GM21528 (cell line): Measurements from ENCODE around the gene PPP1R1C.

Experiments
- ATAC-seq: cut with Tn5 transposase; IDR thresholded peaks from one replicate; pipeline ENCODE4 v1.9.1; 2021; ENCODE audit warnings: mild to moderate bottlenecking, moderate library complexity; ENCODE audit not compliant: unreplicated experiment, low FRiP score

The PPP1R1C gene

DNA sequence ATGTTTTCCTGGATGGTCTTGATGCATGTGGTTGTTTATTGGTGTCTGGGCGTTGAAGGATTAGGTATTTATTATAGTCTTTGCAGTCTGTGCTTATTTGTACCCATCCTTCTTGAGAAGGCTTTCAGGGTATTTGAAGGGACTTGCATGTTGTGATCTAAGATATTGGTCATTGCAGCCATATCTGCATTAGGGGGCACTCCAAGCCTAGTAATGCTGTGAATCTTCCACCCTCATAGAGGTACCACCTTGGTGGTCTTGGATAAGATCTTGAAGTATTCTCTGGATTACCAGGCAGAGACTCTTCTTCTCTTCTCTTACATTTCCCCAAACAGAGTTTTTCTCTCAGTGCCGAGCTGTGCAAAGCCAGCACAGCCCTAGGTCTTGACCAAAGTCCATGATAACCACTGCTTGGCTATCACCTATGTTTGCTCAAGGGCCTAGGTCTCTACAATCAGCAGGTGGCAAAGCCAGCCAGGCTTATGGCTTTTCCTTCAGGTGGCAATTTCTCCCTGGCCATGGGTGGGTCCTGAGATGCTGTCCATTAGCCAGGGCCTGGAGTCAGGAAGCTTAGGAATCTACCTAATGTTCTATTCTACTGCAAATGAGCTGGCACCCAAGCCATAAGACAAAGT, 15.4 kb upstream of the PPP1R1C start:
- ATAC-seq, result no peak

DNA sequence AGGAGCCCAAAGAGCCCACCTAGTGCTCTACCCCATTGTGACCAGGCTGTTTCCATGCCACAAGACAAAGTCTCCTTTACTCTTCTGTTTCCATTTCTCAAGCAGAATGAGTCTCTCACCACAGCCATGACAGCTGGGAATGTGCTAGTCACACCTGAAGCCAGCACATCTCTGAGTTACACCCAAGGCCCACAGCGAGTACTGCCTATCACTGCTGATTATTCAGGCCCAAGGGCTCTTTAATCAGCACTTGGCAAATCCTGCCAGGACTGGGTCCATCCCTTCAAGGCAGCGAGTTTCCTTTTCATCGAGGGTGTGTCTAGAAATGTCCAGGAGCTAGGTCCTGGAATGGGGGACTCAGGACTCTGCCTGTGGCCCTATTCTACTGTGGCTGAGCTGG, 14.6 kb upstream of the PPP1R1C start:
- ATAC-seq, result no peak

DNA sequence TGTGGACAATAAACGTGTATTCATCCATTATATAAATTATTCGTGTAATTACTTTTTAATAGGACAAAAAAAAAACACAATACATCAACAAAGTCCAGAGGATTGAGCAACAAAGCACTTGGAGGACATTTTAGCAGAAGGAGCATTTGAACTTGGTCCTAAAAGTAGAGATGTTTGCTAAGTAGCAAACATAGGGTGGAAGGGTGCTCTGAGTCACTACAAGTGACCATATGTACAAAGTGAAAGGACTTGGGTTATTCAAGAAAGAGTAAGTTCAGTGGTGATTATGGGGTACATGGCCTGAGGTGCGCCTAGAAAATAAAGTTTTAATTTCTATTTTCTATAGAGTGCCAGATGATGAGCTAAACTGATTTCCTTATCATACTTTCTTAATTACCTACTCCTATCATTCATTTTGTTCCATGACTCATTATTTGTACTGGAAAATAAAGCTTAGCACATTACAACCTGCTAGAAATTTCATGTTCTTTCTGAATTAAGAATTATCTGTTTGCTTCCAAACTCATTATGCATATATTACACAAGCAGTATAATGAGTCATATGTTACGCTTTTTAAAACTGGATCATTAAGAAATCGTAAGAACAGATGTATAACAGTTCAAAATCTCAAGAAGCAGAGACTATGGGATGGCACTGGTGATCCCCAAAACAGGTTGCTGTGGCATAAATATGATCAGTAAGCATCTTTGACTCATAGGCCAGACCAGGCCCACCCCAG, 13.1 kb upstream of the PPP1R1C start:
- no peak for ATAC-seq

- no peak for ATAC-seq
Measured at GRCh38 chr2:181973171-181973783, 12.4 kb upstream of the PPP1R1C start.

- no peak for ATAC-seq
Measured at GRCh38 chr2:181977661-181978350, 7.8 kb upstream of the PPP1R1C start.

- no peak for ATAC-seq
Measured at GRCh38 chr2:181978351-181979150, 7.1 kb upstream of the PPP1R1C start.

GRCh38 chr2:181984060-181984459, 1.6 kb upstream of the PPP1R1C start:
- ATAC-seq, result no peak

DNA sequence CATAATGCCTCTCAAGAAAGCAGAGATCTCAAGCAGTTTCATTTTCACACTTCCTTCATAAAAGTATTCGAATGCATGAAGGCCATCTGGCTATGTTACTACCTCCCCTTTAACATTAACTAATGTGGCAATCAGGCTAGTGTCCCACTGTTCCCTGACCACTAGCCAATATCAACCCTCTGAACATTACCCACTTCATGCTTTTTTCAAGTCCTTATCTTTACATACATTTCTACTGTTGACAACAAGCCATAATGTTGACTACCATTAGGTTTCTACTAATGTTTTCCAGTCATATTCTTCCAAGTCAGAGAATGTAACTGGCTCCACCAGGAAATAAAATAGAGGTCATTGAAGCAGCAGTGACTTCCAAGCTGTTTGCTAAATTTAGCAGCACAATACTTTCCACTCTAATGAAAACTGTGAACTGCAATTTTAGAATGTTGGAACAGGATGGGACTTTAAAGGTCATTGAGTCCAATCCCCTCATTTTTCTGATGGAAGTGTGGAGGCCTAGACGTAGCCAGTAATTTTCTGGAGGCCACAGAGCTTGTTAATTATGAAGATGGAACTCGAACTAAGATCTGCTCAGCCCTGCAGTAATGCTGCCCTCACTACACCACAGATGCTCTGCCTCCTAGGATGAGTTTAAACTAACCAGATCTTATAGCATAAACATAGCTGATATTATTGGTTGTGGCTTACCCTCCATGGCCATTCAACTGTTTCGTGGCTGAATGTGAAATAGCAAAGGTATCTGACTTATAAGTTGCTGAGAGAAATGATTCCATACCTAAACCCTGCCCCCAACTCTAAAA, 630 bp upstream of the PPP1R1C start:
- ATAC-seq, result peak; percentile 62

- ATAC-seq, result no peak
Measured at GRCh38 chr2:181988154-181988924, 2.7 kb downstream of the PPP1R1C start.

DNA sequence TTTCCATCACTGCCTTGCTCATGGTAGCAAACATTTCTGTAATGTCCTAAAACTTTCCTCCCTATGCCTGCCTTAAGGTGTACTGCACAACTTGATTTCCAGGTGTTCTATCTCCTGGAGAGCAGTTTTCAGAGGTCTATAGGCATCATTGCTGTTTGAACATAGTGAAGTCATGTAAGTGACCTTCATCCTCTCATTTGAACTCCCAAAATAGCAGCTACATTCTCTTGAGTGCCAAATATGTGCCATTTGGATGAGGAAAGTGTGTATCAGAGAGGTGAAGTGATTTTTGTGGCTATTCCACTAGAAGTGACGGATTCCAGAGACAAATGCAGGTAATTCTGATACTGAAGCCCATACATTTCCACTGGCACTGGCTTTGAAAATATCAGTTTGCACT, 3.4 kb downstream of the PPP1R1C start:
- ATAC-seq, result no peak

- ATAC-seq, result peak; percentile 99
Measured at GRCh38 chr2:181991171-181991885, 5.7 kb downstream of the PPP1R1C start.

DNA sequence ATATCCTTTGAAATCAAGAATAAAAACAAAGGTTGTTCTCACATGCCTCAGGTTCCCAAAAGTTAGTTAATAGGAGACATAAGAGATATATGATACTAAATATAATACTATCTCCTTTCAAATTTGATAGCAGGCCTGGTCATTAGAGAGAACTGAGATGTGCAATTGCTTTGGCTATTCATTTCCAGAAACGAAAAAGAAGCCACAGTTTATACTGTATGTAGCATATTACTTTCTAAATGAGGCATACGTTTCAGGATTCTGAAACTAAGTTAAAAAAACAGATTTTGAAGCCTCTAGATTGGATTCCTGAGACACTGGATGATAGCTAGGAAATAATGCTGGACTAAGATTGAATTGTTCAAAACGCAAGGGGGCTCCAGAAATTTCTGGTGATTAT, 7.1 kb downstream of the PPP1R1C start:
- ATAC-seq, result peak; percentile 87

DNA sequence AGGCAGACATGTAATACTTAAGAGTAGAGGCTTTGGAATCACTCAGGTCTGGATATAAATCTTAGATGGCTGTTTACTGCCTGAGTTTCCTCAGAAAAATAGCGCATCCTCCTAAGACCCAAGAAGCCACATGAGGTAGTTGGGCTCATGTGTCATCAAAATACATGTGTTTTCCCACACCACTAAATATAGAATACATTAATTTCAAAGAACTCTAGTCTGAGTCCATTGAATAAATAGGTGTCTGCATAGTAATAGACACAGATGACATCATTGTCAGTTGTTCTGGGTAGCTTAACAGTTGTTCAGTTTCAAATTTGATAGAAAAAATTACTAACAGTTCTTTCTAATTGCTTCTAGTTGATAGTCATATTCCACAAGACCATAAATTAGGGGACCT, 9.6 kb downstream of the PPP1R1C start:
- no peak for ATAC-seq

- no peak for ATAC-seq
Measured at GRCh38 chr2:181998041-181998835, 12.6 kb downstream of the PPP1R1C start.

- no peak for ATAC-seq
Measured at GRCh38 chr2:181998891-181999654, 13.4 kb downstream of the PPP1R1C start.

DNA sequence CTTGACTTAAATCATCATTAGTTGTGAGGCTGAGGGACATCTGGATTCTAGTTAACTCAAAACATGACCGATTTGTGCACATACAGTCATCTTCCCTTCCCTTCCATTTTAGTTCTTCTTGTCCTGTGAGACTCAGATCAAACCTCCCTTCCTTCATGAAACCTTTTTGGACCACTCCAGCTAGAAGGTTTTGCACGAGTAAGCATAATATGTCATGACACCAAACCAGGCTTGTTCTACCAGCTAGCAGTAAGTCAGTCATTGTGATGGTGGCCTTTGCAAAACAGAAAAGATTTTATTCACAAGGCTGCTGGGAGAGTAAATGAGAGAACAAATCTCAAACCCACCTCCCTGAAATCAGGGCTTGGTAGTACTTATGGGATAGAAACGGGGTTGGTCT, 14.3 kb downstream of the PPP1R1C start:
- no peak for ATAC-seq
